Panc1 (cell line): ENCODE data around the gene SGIP1.

ENCODE experiments used
- REST ChIP-seq, 2 experiments: IDR thresholded peaks; 2 replicates each; pipeline ENCODE4 v1.6.1; 2011 to 2012; ENCODE audit warnings: low read depth in 2 of 2, control low read depth in 1 of 2, low read length in 1 of 2, mild to moderate bottlenecking in 1 of 2, moderate library complexity in 1 of 2; ENCODE audit not compliant: insufficient read depth in 1 of 2
- SIN3A ChIP-seq: IDR thresholded peaks from 2 replicates; pipeline ENCODE4 v1.6.1; 2012; ENCODE audit warnings: low read depth, mild to moderate bottlenecking, low read length, moderate library complexity, borderline replicate concordance; ENCODE audit not compliant: insufficient read depth
- TF ChIP-seq, protein P1 (sequence below): fragments of 450-650 bp; IDR thresholded peaks from 2 replicates; pipeline ENCODE4 v1.5.1; 2017; ENCODE audit warnings: mild to moderate bottlenecking

DNA sequence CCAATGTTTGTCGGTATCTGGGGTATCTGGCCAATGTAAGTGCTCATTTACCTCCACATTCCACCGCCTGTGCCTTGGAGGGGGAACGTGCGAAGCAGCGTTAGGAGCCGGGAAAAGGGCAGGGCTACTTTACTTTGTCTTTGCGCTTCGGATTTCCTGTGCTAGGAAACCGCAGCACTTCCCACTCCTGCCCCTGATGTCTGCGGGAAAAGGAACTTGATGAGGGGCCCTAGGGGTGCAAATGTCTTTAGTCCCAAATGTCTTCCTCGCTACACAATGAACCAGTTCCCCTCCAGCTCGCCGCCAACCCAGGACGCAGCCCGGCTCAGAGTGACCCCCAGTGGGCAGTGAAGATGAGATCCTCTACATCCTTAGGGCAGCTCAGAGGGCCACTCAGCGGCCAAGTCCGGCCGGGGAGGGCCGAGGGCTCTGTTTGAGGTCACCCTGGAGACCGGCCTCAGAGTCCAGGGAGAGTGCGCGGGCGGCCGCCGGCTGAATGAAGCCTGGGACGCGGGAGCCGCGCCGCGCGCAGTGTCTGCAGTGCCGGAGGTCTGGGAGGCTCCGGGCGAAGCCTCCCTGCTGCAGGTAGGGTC lies 218.1 kb downstream of the SGIP1 start, which contains the start of gene DYNLT5:
- TF ChIP-seq SIN3A (no peak), REST (IDR thresholded peaks at IDR 0.05; ENCODE audit: insufficient read depth in 1 of 2, low read depth in 2 of 2, low read length in 1 of 2) (no peak)
- TF ChIP-seq, protein P1, sequence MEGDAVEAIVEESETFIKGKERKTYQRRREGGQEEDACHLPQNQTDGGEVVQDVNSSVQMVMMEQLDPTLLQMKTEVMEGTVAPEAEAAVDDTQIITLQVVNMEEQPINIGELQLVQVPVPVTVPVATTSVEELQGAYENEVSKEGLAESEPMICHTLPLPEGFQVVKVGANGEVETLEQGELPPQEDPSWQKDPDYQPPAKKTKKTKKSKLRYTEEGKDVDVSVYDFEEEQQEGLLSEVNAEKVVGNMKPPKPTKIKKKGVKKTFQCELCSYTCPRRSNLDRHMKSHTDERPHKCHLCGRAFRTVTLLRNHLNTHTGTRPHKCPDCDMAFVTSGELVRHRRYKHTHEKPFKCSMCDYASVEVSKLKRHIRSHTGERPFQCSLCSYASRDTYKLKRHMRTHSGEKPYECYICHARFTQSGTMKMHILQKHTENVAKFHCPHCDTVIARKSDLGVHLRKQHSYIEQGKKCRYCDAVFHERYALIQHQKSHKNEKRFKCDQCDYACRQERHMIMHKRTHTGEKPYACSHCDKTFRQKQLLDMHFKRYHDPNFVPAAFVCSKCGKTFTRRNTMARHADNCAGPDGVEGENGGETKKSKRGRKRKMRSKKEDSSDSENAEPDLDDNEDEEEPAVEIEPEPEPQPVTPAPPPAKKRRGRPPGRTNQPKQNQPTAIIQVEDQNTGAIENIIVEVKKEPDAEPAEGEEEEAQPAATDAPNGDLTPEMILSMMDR = no peak
